WTC11 (cell line): ENCODE data around the gene ZNF584. TPM values are rescaled to one million over a fixed set of nuclear protein-coding genes. Genes with fewer than 3 reads are reported as not detected.

ENCODE experiments used
- ATAC-seq: fragments of 200-7000 bp; cut with Tn5 transposase; 2 replicates; pipeline ENCODE4 v1.10.0; 2021; ENCODE audit warnings: mild to moderate bottlenecking, moderate library complexity
- CTCF ChIA-PET: fragments of 300-600 bp; sonication (Branson Sonifier 250); formaldehyde crosslinking; loops from one replicate; lab custom pipeline; 2021; ENCODE audit warnings: antibody characterized with exemption; lab: Charles Lee
- POLR2A ChIA-PET: fragments of 350-600 bp; sonication (Branson Sonifier 250); formaldehyde crosslinking; loops from one replicate; lab custom pipeline; 2021; ENCODE audit warnings: antibody characterized with exemption; lab: Charles Lee
- DNase-seq: peaks from one replicate; pipeline ENCODE4 v3.0.0; 2021; ENCODE audit warnings: low spot score
- H3K27ac Mint-ChIP-seq: 2 replicates; pipeline ENCODE4 v1.8.0; 2021; ENCODE audit warnings: mixed read lengths
- H3K27me3 Mint-ChIP-seq: 2 replicates; pipeline ENCODE4 v1.8.0; 2021; ENCODE audit warnings: low read depth, mild to moderate bottlenecking, moderate library complexity, mixed read lengths
- H3K36me3 Mint-ChIP-seq: 2 replicates; pipeline ENCODE4 v1.8.0; 2021; ENCODE audit warnings: mixed read lengths
- H3K4me1 Mint-ChIP-seq: 2 replicates; pipeline ENCODE4 v1.8.0; 2022; ENCODE audit warnings: mixed read lengths
- H3K4me3 Mint-ChIP-seq: 2 replicates; pipeline ENCODE4 v1.8.0; 2021; ENCODE audit warnings: mild to moderate bottlenecking, moderate library complexity, mixed read lengths
- H3K9me3 Mint-ChIP-seq: 2 replicates; pipeline ENCODE4 v1.8.0; 2021; ENCODE audit warnings: mixed read lengths
- ATF6 ChIP-seq: sonication (generic); formaldehyde crosslinking; IDR thresholded peaks from 2 replicates; pipeline ENCODE4 v1.8.1; 2023; ENCODE audit warnings: mild to moderate bottlenecking, missing genetic modification reagents
- CDX4 ChIP-seq: fragments of 250-450 bp; sonication (Bioruptor Pico); IDR thresholded peaks from 2 replicates; pipeline ENCODE4 v1.9.0; 2021; ENCODE audit warnings: moderate library complexity, mild to moderate bottlenecking, inconsistent platforms, borderline replicate concordance
- CREM ChIP-seq: sonication (generic); formaldehyde crosslinking; IDR thresholded peaks from 2 replicates; pipeline ENCODE4 v1.8.1; 2022; ENCODE audit warnings: mild to moderate bottlenecking, missing genetic modification reagents, moderate library complexity
- ETV6 ChIP-seq: sonication (generic); formaldehyde crosslinking; IDR thresholded peaks from 2 replicates; pipeline ENCODE4 v1.8.1; 2022; ENCODE audit warnings: mild to moderate bottlenecking, missing genetic modification reagents
- FOXK1 ChIP-seq: sonication (generic); formaldehyde crosslinking; IDR thresholded peaks from 2 replicates; pipeline ENCODE4 v1.8.0; 2022; ENCODE audit warnings: mild to moderate bottlenecking, moderate library complexity, missing genetic modification reagents
- FOXP1 ChIP-seq: sonication (generic); formaldehyde crosslinking; IDR thresholded peaks from 2 replicates; pipeline ENCODE4 v1.8.0; 2022; ENCODE audit warnings: missing genetic modification reagents, mild to moderate bottlenecking, moderate library complexity, borderline replicate concordance
- GABPB1 ChIP-seq: sonication (generic); formaldehyde crosslinking; IDR thresholded peaks from 2 replicates; pipeline ENCODE4 v1.8.1; 2023; ENCODE audit warnings: mild to moderate bottlenecking, missing genetic modification reagents
- IRF1 ChIP-seq: sonication (generic); formaldehyde crosslinking; IDR thresholded peaks from 2 replicates; pipeline ENCODE4 v1.8.0; 2023; ENCODE audit warnings: missing genetic modification reagents
- NFYB ChIP-seq: sonication (generic); formaldehyde crosslinking; conservative IDR thresholded peaks from 2 replicates; pipeline ENCODE4 v1.8.0; 2022; ENCODE audit warnings: low read depth, missing genetic modification reagents
- SP1 ChIP-seq: sonication (generic); formaldehyde crosslinking; conservative IDR thresholded peaks from 2 replicates; pipeline ENCODE4 v1.8.1; 2022; ENCODE audit warnings: missing genetic modification reagents
- TEAD1 ChIP-seq: sonication (generic); formaldehyde crosslinking; IDR thresholded peaks from 2 replicates; pipeline ENCODE4 v1.8.0; 2022; ENCODE audit warnings: mild to moderate bottlenecking, missing genetic modification reagents
- TP53 ChIP-seq: sonication (generic); formaldehyde crosslinking; IDR thresholded peaks from 2 replicates; pipeline ENCODE4 v1.8.1; 2023; ENCODE audit warnings: mild to moderate bottlenecking, missing genetic modification reagents
- USF1 ChIP-seq: sonication (generic); formaldehyde crosslinking; IDR thresholded peaks from 2 replicates; pipeline ENCODE4 v1.8.0; 2022; ENCODE audit warnings: mild to moderate bottlenecking, missing genetic modification reagents
- USF2 ChIP-seq: sonication (generic); formaldehyde crosslinking; IDR thresholded peaks from 2 replicates; pipeline ENCODE4 v1.8.1; 2023; ENCODE audit warnings: mild to moderate bottlenecking, missing genetic modification reagents, moderate library complexity
- ZBTB21 ChIP-seq: sonication (generic); formaldehyde crosslinking; IDR thresholded peaks from 2 replicates; pipeline ENCODE4 v1.8.1; 2023; ENCODE audit warnings: mild to moderate bottlenecking, missing genetic modification reagents, borderline replicate concordance
- ZNF423 ChIP-seq: fragments of 250-450 bp; sonication (Bioruptor Pico); IDR thresholded peaks from 2 replicates; pipeline ENCODE4 v2.1.2; 2022; ENCODE audit warnings: mild to moderate bottlenecking, moderate library complexity
- total RNA-seq: library from RNA; stranded (reverse); gene quantifications from 3 replicates; pipeline ENCODE4 v1.2.3, GENCODE V29; 2021
- TF ChIP-seq, protein P1 (sequence below): sonication (generic); formaldehyde crosslinking; IDR thresholded peaks from 2 replicates; pipeline ENCODE4 v1.8.0; 2023; ENCODE audit warnings: missing genetic modification reagents, mild to moderate bottlenecking, borderline replicate concordance
- TF ChIP-seq, protein P2 (sequence below): sonication (generic); formaldehyde crosslinking; IDR thresholded peaks from 2 replicates; pipeline ENCODE4 v1.8.0; 2022; ENCODE audit warnings: mild to moderate bottlenecking, missing genetic modification reagents
- TF ChIP-seq, protein P3 (sequence below): fragments of 250-450 bp; sonication (Bioruptor Pico); IDR thresholded peaks from 2 replicates; pipeline ENCODE4 v1.9.0; 2021; ENCODE audit warnings: mild to moderate bottlenecking, borderline replicate concordance

The ZNF584 gene
- total RNA-seq, 1 experiment from 2014 or later, result 6.8 TPM

DNA sequence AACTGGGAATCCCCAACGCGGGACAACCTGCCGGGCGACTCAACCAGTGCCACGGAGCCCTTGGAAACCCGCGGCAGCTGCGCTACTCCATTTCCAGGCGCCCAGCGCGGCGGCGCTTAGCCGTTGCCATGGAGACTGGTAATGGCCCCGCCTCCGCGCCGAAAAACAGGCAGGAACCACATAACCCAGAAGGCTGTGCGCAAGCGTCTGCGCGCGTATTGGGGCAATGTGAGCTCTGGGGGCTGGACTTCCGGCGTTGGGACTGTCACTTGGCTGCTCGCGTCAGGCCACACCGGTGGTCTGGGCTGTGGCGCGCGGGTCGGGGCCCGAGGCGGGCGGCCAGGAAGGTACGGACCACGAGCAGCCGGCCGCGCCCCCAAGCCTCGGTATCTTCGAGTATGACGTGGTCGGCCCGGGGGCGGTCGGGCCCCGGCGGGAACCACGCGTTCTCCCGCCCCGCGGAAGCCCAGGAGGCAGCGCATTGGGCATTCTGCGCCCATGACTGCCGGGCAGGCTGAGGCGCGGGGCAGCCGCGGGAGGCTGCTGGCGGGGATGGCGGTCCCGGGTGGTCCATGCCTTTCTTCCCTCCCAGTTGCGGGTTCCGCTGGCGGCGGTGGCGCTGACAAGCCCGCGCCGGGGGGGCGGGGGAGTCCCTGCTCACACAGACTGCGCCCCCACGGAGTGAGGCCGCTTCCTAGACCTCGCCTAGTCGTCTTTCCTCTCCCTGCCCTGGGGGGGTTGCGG, 43.1 kb downstream of the ZNF584 start, which contains the start of gene ZNF324B (continued):
- TF ChIP-seq FOXK1 (CRISPR knock-in tag) (peak; percentile 18; the same call in 1 of the 2 replicates), ATF6 (CRISPR knock-in tag) (0 out of 2 replicates have a peak, but pooled peaks have one; percentile 41), TEAD1 (CRISPR knock-in tag) (peak; percentile 56; the same call in 1 of the 2 replicates), GABPB1 (peak; percentile 85), CREM (CRISPR knock-in tag) (0 out of 2 replicates have a peak, but pooled peaks have one; percentile 70), USF1 (CRISPR knock-in tag) (0 out of 2 replicates have a peak, but pooled peaks have one; percentile 59), ETV6 (CRISPR knock-in tag) (0 out of 2 replicates have a peak, but pooled peaks have one; percentile 47), USF2 (CRISPR knock-in tag) (peak; percentile 46), SP1 (peak; percentile 60)
- TF ChIP-seq, protein P1, sequence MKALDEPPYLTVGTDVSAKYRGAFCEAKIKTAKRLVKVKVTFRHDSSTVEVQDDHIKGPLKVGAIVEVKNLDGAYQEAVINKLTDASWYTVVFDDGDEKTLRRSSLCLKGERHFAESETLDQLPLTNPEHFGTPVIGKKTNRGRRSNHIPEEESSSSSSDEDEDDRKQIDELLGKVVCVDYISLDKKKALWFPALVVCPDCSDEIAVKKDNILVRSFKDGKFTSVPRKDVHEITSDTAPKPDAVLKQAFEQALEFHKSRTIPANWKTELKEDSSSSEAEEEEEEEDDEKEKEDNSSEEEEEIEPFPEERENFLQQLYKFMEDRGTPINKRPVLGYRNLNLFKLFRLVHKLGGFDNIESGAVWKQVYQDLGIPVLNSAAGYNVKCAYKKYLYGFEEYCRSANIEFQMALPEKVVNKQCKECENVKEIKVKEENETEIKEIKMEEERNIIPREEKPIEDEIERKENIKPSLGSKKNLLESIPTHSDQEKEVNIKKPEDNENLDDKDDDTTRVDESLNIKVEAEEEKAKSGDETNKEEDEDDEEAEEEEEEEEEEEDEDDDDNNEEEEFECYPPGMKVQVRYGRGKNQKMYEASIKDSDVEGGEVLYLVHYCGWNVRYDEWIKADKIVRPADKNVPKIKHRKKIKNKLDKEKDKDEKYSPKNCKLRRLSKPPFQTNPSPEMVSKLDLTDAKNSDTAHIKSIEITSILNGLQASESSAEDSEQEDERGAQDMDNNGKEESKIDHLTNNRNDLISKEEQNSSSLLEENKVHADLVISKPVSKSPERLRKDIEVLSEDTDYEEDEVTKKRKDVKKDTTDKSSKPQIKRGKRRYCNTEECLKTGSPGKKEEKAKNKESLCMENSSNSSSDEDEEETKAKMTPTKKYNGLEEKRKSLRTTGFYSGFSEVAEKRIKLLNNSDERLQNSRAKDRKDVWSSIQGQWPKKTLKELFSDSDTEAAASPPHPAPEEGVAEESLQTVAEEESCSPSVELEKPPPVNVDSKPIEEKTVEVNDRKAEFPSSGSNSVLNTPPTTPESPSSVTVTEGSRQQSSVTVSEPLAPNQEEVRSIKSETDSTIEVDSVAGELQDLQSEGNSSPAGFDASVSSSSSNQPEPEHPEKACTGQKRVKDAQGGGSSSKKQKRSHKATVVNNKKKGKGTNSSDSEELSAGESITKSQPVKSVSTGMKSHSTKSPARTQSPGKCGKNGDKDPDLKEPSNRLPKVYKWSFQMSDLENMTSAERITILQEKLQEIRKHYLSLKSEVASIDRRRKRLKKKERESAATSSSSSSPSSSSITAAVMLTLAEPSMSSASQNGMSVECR (CRISPR knock-in tag), result peak; percentile 94; the same call in 1 of the 2 replicates

DNA sequence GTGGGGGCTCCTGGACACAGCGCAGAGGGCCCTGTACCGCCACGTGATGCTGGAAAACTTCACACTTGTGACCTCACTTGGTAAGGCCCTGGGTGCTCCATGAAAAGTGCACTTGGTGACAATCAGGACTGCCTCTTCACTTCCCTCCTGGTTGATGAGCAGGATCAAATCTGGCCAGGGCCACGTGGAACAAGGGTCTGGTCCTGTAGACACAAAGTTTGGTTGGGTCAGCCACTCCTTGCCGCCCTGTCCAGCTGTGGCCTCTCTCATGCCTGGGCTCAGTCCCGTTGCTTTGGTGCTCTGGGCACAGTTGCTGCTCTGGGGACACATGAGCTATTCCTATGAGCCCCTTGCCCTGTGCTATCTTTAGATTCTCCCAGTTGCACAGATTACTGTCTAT, 45.3 kb downstream of the ZNF584 start:
- Mint-ChIP-seq H3K27me3 (peaks cover 44% of the 10 kb centered on the region), H3K4me3 (no peak overlapping the region), H3K4me1 (peaks cover 7% of the 10 kb centered on the region), H3K9me3 (peaks cover 15% of the 10 kb centered on the region), H3K36me3 (peaks cover 13% of the 10 kb centered on the region), H3K27ac (no peak overlapping the region)
- ChIA-PET CTCF (no interaction called here), POLR2A (no interaction called here)
- no peak for DNase-seq
- ATAC-seq, result no peak
- TF ChIP-seq CDX4 (CRISPR knock-in tag) (no peak), TP53 (CRISPR knock-in tag) (no peak), FOXP1 (no peak), ZNF423 (CRISPR knock-in tag) (no peak), NFYB (CRISPR knock-in tag) (no peak), IRF1 (CRISPR knock-in tag) (no peak), ZBTB21 (CRISPR knock-in tag) (no peak), FOXK1 (CRISPR knock-in tag) (no peak)
- TF ChIP-seq, protein P2, sequence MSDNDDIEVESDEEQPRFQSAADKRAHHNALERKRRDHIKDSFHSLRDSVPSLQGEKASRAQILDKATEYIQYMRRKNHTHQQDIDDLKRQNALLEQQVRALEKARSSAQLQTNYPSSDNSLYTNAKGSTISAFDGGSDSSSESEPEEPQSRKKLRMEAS, result no peak
- TF ChIP-seq, protein P3, sequence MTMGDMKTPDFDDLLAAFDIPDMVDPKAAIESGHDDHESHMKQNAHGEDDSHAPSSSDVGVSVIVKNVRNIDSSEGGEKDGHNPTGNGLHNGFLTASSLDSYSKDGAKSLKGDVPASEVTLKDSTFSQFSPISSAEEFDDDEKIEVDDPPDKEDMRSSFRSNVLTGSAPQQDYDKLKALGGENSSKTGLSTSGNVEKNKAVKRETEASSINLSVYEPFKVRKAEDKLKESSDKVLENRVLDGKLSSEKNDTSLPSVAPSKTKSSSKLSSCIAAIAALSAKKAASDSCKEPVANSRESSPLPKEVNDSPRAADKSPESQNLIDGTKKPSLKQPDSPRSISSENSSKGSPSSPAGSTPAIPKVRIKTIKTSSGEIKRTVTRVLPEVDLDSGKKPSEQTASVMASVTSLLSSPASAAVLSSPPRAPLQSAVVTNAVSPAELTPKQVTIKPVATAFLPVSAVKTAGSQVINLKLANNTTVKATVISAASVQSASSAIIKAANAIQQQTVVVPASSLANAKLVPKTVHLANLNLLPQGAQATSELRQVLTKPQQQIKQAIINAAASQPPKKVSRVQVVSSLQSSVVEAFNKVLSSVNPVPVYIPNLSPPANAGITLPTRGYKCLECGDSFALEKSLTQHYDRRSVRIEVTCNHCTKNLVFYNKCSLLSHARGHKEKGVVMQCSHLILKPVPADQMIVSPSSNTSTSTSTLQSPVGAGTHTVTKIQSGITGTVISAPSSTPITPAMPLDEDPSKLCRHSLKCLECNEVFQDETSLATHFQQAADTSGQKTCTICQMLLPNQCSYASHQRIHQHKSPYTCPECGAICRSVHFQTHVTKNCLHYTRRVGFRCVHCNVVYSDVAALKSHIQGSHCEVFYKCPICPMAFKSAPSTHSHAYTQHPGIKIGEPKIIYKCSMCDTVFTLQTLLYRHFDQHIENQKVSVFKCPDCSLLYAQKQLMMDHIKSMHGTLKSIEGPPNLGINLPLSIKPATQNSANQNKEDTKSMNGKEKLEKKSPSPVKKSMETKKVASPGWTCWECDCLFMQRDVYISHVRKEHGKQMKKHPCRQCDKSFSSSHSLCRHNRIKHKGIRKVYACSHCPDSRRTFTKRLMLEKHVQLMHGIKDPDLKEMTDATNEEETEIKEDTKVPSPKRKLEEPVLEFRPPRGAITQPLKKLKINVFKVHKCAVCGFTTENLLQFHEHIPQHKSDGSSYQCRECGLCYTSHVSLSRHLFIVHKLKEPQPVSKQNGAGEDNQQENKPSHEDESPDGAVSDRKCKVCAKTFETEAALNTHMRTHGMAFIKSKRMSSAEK (CRISPR knock-in tag), result no peak
